Activated naive CD4-positive, alpha-beta T cell treated with anti-CD3 and anti-CD28 coated beads, Interleukin-2, amount 10 ng/mL, durations not matched to agents 7 days and 5 days (primary cell): ENCODE data around the gene NAP1L5.

Experiments used
- CTCF ChIA-PET: fragments of 350-600 bp; sonication (Branson Sonifier 250); formaldehyde crosslinking; loops from one replicate; lab custom pipeline; 2021; ENCODE audit warnings: antibody characterized with exemption; lab: Charles Lee
- DNase-seq: peaks from one replicate; pipeline ENCODE4 v3.0.0-alpha.2; 2020
- H3K27ac Mint-ChIP-seq: one replicate; pipeline ENCODE4 v1.8.0; 2021; ENCODE audit warnings: mild to moderate bottlenecking, moderate library complexity, mixed read lengths
- H3K27me3 Mint-ChIP-seq: one replicate; pipeline ENCODE4 v1.8.0; 2021; ENCODE audit warnings: mild to moderate bottlenecking, mixed read lengths
- H3K36me3 Mint-ChIP-seq: one replicate; pipeline ENCODE4 v1.8.0; 2021; ENCODE audit warnings: mixed read lengths
- H3K4me1 Mint-ChIP-seq: one replicate; pipeline ENCODE4 v1.8.0; 2021; ENCODE audit warnings: mixed read lengths
- H3K4me3 Mint-ChIP-seq: one replicate; pipeline ENCODE4 v1.8.0; 2021; ENCODE audit warnings: mild to moderate bottlenecking, moderate library complexity, mixed read lengths
- H3K9me3 Mint-ChIP-seq: one replicate; pipeline ENCODE4 v1.8.0; 2021; ENCODE audit warnings: mixed read lengths

Gene NAP1L5

GRCh38 chr4:88731381-88731780, 33.8 kb upstream of the NAP1L5 start:
- H3K27ac Mint-ChIP-seq: no peak overlapping the region
- CTCF ChIA-PET: interaction anchor here (1.6 kb wide), 1 partner anchor 16 kb away, joined by 5 read pairs; no protein-coding TSS in a partner anchor
- H3K9me3 Mint-ChIP-seq: no peaks in the 10 kb centered on the region
- H3K36me3 Mint-ChIP-seq: peaks cover 63% of the 10 kb centered on the region
- H3K4me1 Mint-ChIP-seq: no peaks in the 10 kb centered on the region
- no peak overlapping the region for H3K4me3 Mint-ChIP-seq
- no peak for DNase-seq
- H3K27me3 Mint-ChIP-seq: no peaks in the 10 kb centered on the region

GRCh38 chr4:88730811-88731210, 33.2 kb upstream of the NAP1L5 start:
- CTCF ChIA-PET: interaction anchor here (1.6 kb wide), 1 partner anchor 16 kb away, joined by 5 read pairs; no protein-coding TSS in a partner anchor
- Mint-ChIP-seq H3K4me1 (no peaks in the 10 kb centered on the region), H3K27me3 (no peaks in the 10 kb centered on the region), H3K9me3 (no peaks in the 10 kb centered on the region), H3K36me3 (peaks cover 59% of the 10 kb centered on the region), H3K4me3 (no peak overlapping the region), H3K27ac (peak overlapping the region; percentile 33)
- no peak for DNase-seq

- H3K4me1 Mint-ChIP-seq: no peaks in the 10 kb centered on the region
- H3K27ac Mint-ChIP-seq: no peak overlapping the region
- H3K4me3 Mint-ChIP-seq: no peak overlapping the region
- no peaks in the 10 kb centered on the region for H3K9me3 Mint-ChIP-seq
- no peak for DNase-seq
- H3K36me3 Mint-ChIP-seq: peaks cover 51% of the 10 kb centered on the region
- no peaks in the 10 kb centered on the region for H3K27me3 Mint-ChIP-seq
- CTCF ChIA-PET: no interaction called here
These were observed 31.6 kb upstream of the NAP1L5 start for GRCh38 chr4:88729146-88729760.

- Mint-ChIP-seq H3K27ac (no peak overlapping the region), H3K27me3 (no peaks in the 10 kb centered on the region), H3K4me1 (no peaks in the 10 kb centered on the region), H3K4me3 (no peak overlapping the region), H3K36me3 (peaks cover 47% of the 10 kb centered on the region), H3K9me3 (no peaks in the 10 kb centered on the region)
- CTCF ChIA-PET: no interaction called here
- DNase-seq: no peak
These were observed 30.5 kb upstream of the NAP1L5 start for GRCh38 chr4:88728146-88728545.

- Mint-ChIP-seq H3K4me3 (no peak overlapping the region), H3K27ac (no peak overlapping the region)
These were observed 28.4 kb upstream of the NAP1L5 start for GRCh38 chr4:88725986-88726385.

GRCh38 chr4:88725143-88725542, 27.5 kb upstream of the NAP1L5 start:
- Mint-ChIP-seq H3K36me3 (peaks cover 46% of the 10 kb centered on the region), H3K27ac (no peak overlapping the region), H3K4me1 (no peaks in the 10 kb centered on the region), H3K9me3 (no peaks in the 10 kb centered on the region), H3K27me3 (no peaks in the 10 kb centered on the region), H3K4me3 (no peak overlapping the region)
- CTCF ChIA-PET: interaction anchor here (0.6 kb wide), 1 partner anchor 95 kb away, joined by 3 read pairs; no protein-coding TSS in a partner anchor
- no peak for DNase-seq

More at GRCh38 chr4:88725986-88726385, 28.4 kb upstream of the NAP1L5 start:
- no peak for DNase-seq
- CTCF ChIA-PET: no interaction called here
- no peaks in the 10 kb centered on the region for H3K9me3 Mint-ChIP-seq
- H3K27me3 Mint-ChIP-seq: no peaks in the 10 kb centered on the region
- peaks cover 48% of the 10 kb centered on the region for H3K36me3 Mint-ChIP-seq
- H3K4me1 Mint-ChIP-seq: no peaks in the 10 kb centered on the region

- no peak overlapping the region for H3K27ac Mint-ChIP-seq
- H3K4me1 Mint-ChIP-seq: no peaks in the 10 kb centered on the region
- H3K36me3 Mint-ChIP-seq: peaks cover 51% of the 10 kb centered on the region
- no peaks in the 10 kb centered on the region for H3K27me3 Mint-ChIP-seq
- no peak for DNase-seq
- H3K4me3 Mint-ChIP-seq: no peak overlapping the region
- CTCF ChIA-PET: no interaction called here
- H3K9me3 Mint-ChIP-seq: no peaks in the 10 kb centered on the region
These were observed 26.8 kb upstream of the NAP1L5 start for GRCh38 chr4:88724406-88724805.

GRCh38 chr4:88722828-88723227, 25.2 kb upstream of the NAP1L5 start:
- CTCF ChIA-PET: no interaction called here
- Mint-ChIP-seq H3K9me3 (peaks cover 7% of the 10 kb centered on the region), H3K36me3 (peaks cover 50% of the 10 kb centered on the region), H3K27me3 (no peaks in the 10 kb centered on the region), H3K4me3 (no peak overlapping the region), H3K4me1 (no peaks in the 10 kb centered on the region), H3K27ac (no peak overlapping the region)
- no peak for DNase-seq

GRCh38 chr4:88722276-88722780, 24.7 kb upstream of the NAP1L5 start:
- Mint-ChIP-seq H3K36me3 (peaks cover 51% of the 10 kb centered on the region), H3K27me3 (no peaks in the 10 kb centered on the region), H3K27ac (no peak overlapping the region), H3K4me1 (no peaks in the 10 kb centered on the region), H3K9me3 (peaks cover 12% of the 10 kb centered on the region), H3K4me3 (no peak overlapping the region)
- DNase-seq: no peak
- CTCF ChIA-PET: no interaction called here

- Mint-ChIP-seq H3K36me3 (peaks cover 56% of the 10 kb centered on the region), H3K4me1 (no peaks in the 10 kb centered on the region), H3K4me3 (no peak overlapping the region), H3K27me3 (no peaks in the 10 kb centered on the region), H3K27ac (peak overlapping the region; percentile 42), H3K9me3 (peaks cover 21% of the 10 kb centered on the region)
- CTCF ChIA-PET: no interaction called here
- DNase-seq: no peak
These were observed 23.1 kb upstream of the NAP1L5 start for GRCh38 chr4:88720451-88721428.

- no peak for DNase-seq
- H3K36me3 Mint-ChIP-seq: peaks cover 64% of the 10 kb centered on the region
- H3K27me3 Mint-ChIP-seq: no peaks in the 10 kb centered on the region
- H3K9me3 Mint-ChIP-seq: peaks cover 23% of the 10 kb centered on the region
- no peak overlapping the region for H3K4me3 Mint-ChIP-seq
- CTCF ChIA-PET: no interaction called here
- no peaks in the 10 kb centered on the region for H3K4me1 Mint-ChIP-seq
- peak overlapping the region; percentile 55 for H3K27ac Mint-ChIP-seq
These were observed 21.8 kb upstream of the NAP1L5 start for GRCh38 chr4:88719381-88719780.

GRCh38 chr4:88718098-88718497, 20.5 kb upstream of the NAP1L5 start:
- Mint-ChIP-seq H3K9me3 (peaks cover 23% of the 10 kb centered on the region), H3K27me3 (no peaks in the 10 kb centered on the region), H3K27ac (no peak overlapping the region), H3K4me1 (no peaks in the 10 kb centered on the region), H3K4me3 (no peak overlapping the region), H3K36me3 (peaks cover 70% of the 10 kb centered on the region)
- CTCF ChIA-PET: no interaction called here
- DNase-seq: no peak

- no peak for DNase-seq
- H3K4me1 Mint-ChIP-seq: no peaks in the 10 kb centered on the region
- peaks cover 27% of the 10 kb centered on the region for H3K9me3 Mint-ChIP-seq
- H3K4me3 Mint-ChIP-seq: no peak overlapping the region
- H3K36me3 Mint-ChIP-seq: peaks cover 74% of the 10 kb centered on the region
- H3K27ac Mint-ChIP-seq: no peak overlapping the region
- no peaks in the 10 kb centered on the region for H3K27me3 Mint-ChIP-seq
- CTCF ChIA-PET: no interaction called here
These were observed 16.2 kb upstream of the NAP1L5 start for GRCh38 chr4:88713782-88714181.

GRCh38 chr4:88709989-88710388, 12.4 kb upstream of the NAP1L5 start:
- peaks cover 64% of the 10 kb centered on the region for H3K36me3 Mint-ChIP-seq
- peaks cover 5% of the 10 kb centered on the region for H3K9me3 Mint-ChIP-seq
- H3K27me3 Mint-ChIP-seq: no peaks in the 10 kb centered on the region
- DNase-seq: no peak
- H3K27ac Mint-ChIP-seq: no peak overlapping the region
- no peak overlapping the region for H3K4me3 Mint-ChIP-seq
- CTCF ChIA-PET: no interaction called here
- no peaks in the 10 kb centered on the region for H3K4me1 Mint-ChIP-seq
